Measurements from ENCODE around the gene MYO9B.
"Not testable (repeated sequence)": the region's sequence is repeated elsewhere in the genome, so short reads cannot be mapped to it uniquely, and the experiment has no call there.

The MYO9B gene

GRCh38 chr19:17090583-17090982 is 15.0 kb downstream of the MYO9B start:
- DNase-seq: peak in 1 of 56 donors; percentile 34

- peak in 6 of 56 donors; percentile 25 to 39 (median 36) for DNase-seq
These were observed 16.3 kb downstream of the MYO9B start for GRCh38 chr19:17091758-17092333.

- DNase-seq: no peak
These were observed 17.1 kb downstream of the MYO9B start for GRCh38 chr19:17092696-17093095.

GRCh38 chr19:17094694-17095093 is 19.1 kb downstream of the MYO9B start:
- DNase-seq: not testable (repeated sequence)

GRCh38 chr19:17095141-17095919 is 19.8 kb downstream of the MYO9B start:
- DNase-seq: no peak

GRCh38 chr19:17097593-17098126 is 22.1 kb downstream of the MYO9B start:
- no peak for DNase-seq

- DNase-seq: no peak
These were observed 22.7 kb downstream of the MYO9B start for GRCh38 chr19:17098326-17098725.

- no peak for DNase-seq
These were observed 26.4 kb downstream of the MYO9B start for GRCh38 chr19:17101686-17102628.

- peak in 1 of 56 donors; percentile 19 for DNase-seq
These were observed 27.6 kb downstream of the MYO9B start for GRCh38 chr19:17103177-17103576.

- peak in 4 of 56 donors; percentile 12 to 44 (median 14) for DNase-seq
These were observed 29.1 kb downstream of the MYO9B start for GRCh38 chr19:17104679-17105078.

- DNase-seq: no peak
These were observed 30.0 kb downstream of the MYO9B start for GRCh38 chr19:17105556-17105955.

GRCh38 chr19:17106964-17107363 is 31.4 kb downstream of the MYO9B start:
- not testable (repeated sequence) for DNase-seq

- DNase-seq: peak in 26 of 56 donors; percentile 9 to 73 (median 30)
These were observed 32.2 kb downstream of the MYO9B start for GRCh38 chr19:17107546-17108452.

- no peak for DNase-seq
These were observed 32.8 kb downstream of the MYO9B start for GRCh38 chr19:17108453-17108784.

GRCh38 chr19:17109300-17109699 is 33.7 kb downstream of the MYO9B start:
- no peak for DNase-seq

- peak in 24 of 56 donors; percentile 11 to 67 (median 27) for DNase-seq
These were observed 34.5 kb downstream of the MYO9B start for GRCh38 chr19:17109962-17110598.

- DNase-seq: no peak
These were observed 35.0 kb downstream of the MYO9B start for GRCh38 chr19:17110599-17110966.

- no peak for DNase-seq
These were observed 36.2 kb downstream of the MYO9B start for GRCh38 chr19:17111766-17112165.

GRCh38 chr19:17112271-17112670 is 36.7 kb downstream of the MYO9B start:
- DNase-seq: no peak

GRCh38 chr19:17112700-17113099 is 37.1 kb downstream of the MYO9B start:
- DNase-seq: peak in 1 of 56 donors; percentile 29

All from amygdala (tissue), 56 donors.